ENCODE measurements around the gene RAD54L2.
A peak's percentile ranks its signal among the peaks of the same experiment; 100 is the strongest.
"Not testable (repeated sequence)": the region's sequence is repeated elsewhere in the genome, so short reads cannot be mapped to it uniquely, and the experiment has no call there.

RAD54L2 gene

GRCh38 chr3:51539291-51539941, 897 bp downstream of the RAD54L2 start:
- peak; percentile 75 for DNase-seq (ENCODE audit: low spot score)

GRCh38 chr3:51542596-51542995, 4.1 kb downstream of the RAD54L2 start:
- not testable (repeated sequence) for DNase-seq (ENCODE audit: low spot score)

- DNase-seq (ENCODE audit: low spot score): no peak
Measured at GRCh38 chr3:51544011-51544775, 5.7 kb downstream of the RAD54L2 start.

- DNase-seq (ENCODE audit: low spot score): no peak
Measured at GRCh38 chr3:51547274-51547673, 8.8 kb downstream of the RAD54L2 start.

GRCh38 chr3:51549311-51549710, 10.8 kb downstream of the RAD54L2 start:
- DNase-seq (ENCODE audit: low spot score): no peak

GRCh38 chr3:51550080-51550819, 11.7 kb downstream of the RAD54L2 start:
- no peak for DNase-seq (ENCODE audit: low spot score)

GRCh38 chr3:51557993-51558392, 19.5 kb downstream of the RAD54L2 start:
- DNase-seq (ENCODE audit: low spot score): no peak

- DNase-seq (ENCODE audit: low spot score): peak; percentile 47
Measured at GRCh38 chr3:51559411-51559888, 20.9 kb downstream of the RAD54L2 start.

GRCh38 chr3:51559961-51560360, 21.4 kb downstream of the RAD54L2 start:
- DNase-seq (ENCODE audit: low spot score): no peak

- not testable (repeated sequence) for DNase-seq (ENCODE audit: low spot score)
Measured at GRCh38 chr3:51562403-51562802, 23.9 kb downstream of the RAD54L2 start.

- DNase-seq (ENCODE audit: low spot score): peak; percentile 28
Measured at GRCh38 chr3:51568036-51568435, 29.5 kb downstream of the RAD54L2 start.

GRCh38 chr3:51568996-51569395, 30.5 kb downstream of the RAD54L2 start:
- no peak for DNase-seq (ENCODE audit: low spot score)

- DNase-seq (ENCODE audit: low spot score): no peak
Measured at GRCh38 chr3:51578238-51578637, 39.7 kb downstream of the RAD54L2 start.

GRCh38 chr3:51580418-51580817, 41.9 kb downstream of the RAD54L2 start:
- DNase-seq (ENCODE audit: low spot score): no peak

GRCh38 chr3:51581524-51581923, 43.0 kb downstream of the RAD54L2 start:
- DNase-seq (ENCODE audit: low spot score): peak; percentile 24

- no peak for DNase-seq (ENCODE audit: low spot score)
Measured at GRCh38 chr3:51585197-51585596, 46.7 kb downstream of the RAD54L2 start.

- no peak for DNase-seq (ENCODE audit: low spot score)
Measured at GRCh38 chr3:51585871-51586270, 47.4 kb downstream of the RAD54L2 start.

Measured in AG20443 (cell line).